Mammary epithelial cell (primary cell): ENCODE measurements around the gene SRP9.

ENCODE experiments used
- CTCF ChIP-seq, 2 donors: IDR thresholded peaks in 1 of 2; conservative IDR thresholded peaks in 1 of 2; 2 replicates each; pipeline ENCODE4 v1.5.1; 2011 to 2012; ENCODE audit warnings: inconsistent platforms in 2 of 2, low read length in 2 of 2, mild to moderate bottlenecking in 2 of 2, control low read depth in 1 of 2, low read depth in 1 of 2; ENCODE audit not compliant: insufficient read depth in 1 of 2; ENCODE audit errors: extremely low read depth in 1 of 2
- EZH2 ChIP-seq: IDR thresholded peaks from 2 replicates; pipeline ENCODE4 v1.6.1; 2012; ENCODE audit warnings: low read length, inconsistent platforms, borderline replicate concordance

- TF ChIP-seq CTCF (conservative IDR thresholded peaks at IDR 0.05 in 1 of 2, IDR thresholded peaks at IDR 0.05 in 1 of 2; ENCODE audit: extremely low read depth in 1 of 2, insufficient read depth in 1 of 2, low read depth in 1 of 2, low read length in 2 of 2) (no peak), EZH2 (no peak)
Measured at GRCh38 chr1:225750420-225750819, 27.2 kb upstream of the SRP9 start.
